UCSD-AML1 (cell line): Measurements from ENCODE around the gene NT5C1A.
A peak's percentile ranks its signal among the peaks of the same experiment; 100 is the strongest.

Source experiments
- DNase-seq: peaks from one replicate; lab custom pipeline; 2025; ENCODE audit not compliant: unreplicated experiment; lab: John Stamatoyannopoulos, UW

Gene NT5C1A

GRCh38 chr1:39671793-39672550 lies at the start of gene NT5C1A:
TSS of gene NT5C1A (minus strand) at chr1:39672107. CDS start at chr1:39672038, 69 bp downstream.
- DNase-seq, result no peak

GRCh38 chr1:39721664-39722063 lies 49.8 kb upstream of the NT5C1A start:
- DNase-seq, result no peak

- DNase-seq, result no peak
Observed at GRCh38 chr1:39720094-39720999, 48.4 kb upstream of the NT5C1A start.

GRCh38 chr1:39717809-39718208 lies 45.9 kb upstream of the NT5C1A start:
- DNase-seq, result no peak

GRCh38 chr1:39713557-39713956 lies 41.6 kb upstream of the NT5C1A start:
- no peak for DNase-seq

- no peak for DNase-seq
Observed at GRCh38 chr1:39711966-39712340, 40.0 kb upstream of the NT5C1A start.

- no peak for DNase-seq
Observed at GRCh38 chr1:39711104-39711965, 39.4 kb upstream of the NT5C1A start.

GRCh38 chr1:39707506-39707905 lies 35.6 kb upstream of the NT5C1A start:
- no peak for DNase-seq

GRCh38 chr1:39704757-39705156 lies 32.9 kb upstream of the NT5C1A start:
- DNase-seq, result no peak

GRCh38 chr1:39701049-39701439 lies 29.1 kb upstream of the NT5C1A start:
- DNase-seq, result no peak

- no peak for DNase-seq
Observed at GRCh38 chr1:39700348-39700747, 28.4 kb upstream of the NT5C1A start.

- DNase-seq, result no peak
Observed at GRCh38 chr1:39699419-39699818, 27.5 kb upstream of the NT5C1A start.

GRCh38 chr1:39698568-39698967 lies 26.7 kb upstream of the NT5C1A start:
- DNase-seq, result no peak

- no peak for DNase-seq
Observed at GRCh38 chr1:39696448-39696847, 24.5 kb upstream of the NT5C1A start.

- DNase-seq, result no peak
Observed at GRCh38 chr1:39695016-39695415, 23.1 kb upstream of the NT5C1A start.

- DNase-seq, result no peak
Observed at GRCh38 chr1:39694026-39694425, 22.1 kb upstream of the NT5C1A start.

GRCh38 chr1:39692152-39693074 lies 20.5 kb upstream of the NT5C1A start:
- no peak for DNase-seq

- DNase-seq, result peak; percentile 69
Observed at GRCh38 chr1:39691383-39692151, 19.7 kb upstream of the NT5C1A start, which contains the start of gene HPCAL4. TSS of gene HPCAL4 (minus strand) at chr1:39691433. CDS start at chr1:39684603, 6,830 bp downstream.

GRCh38 chr1:39690794-39691382 lies 19.0 kb upstream of the NT5C1A start:
- no peak for DNase-seq
